ENCODE data around the gene ST6GAL1. TPM values are rescaled to one million over a fixed set of nuclear protein-coding genes. Genes with fewer than 3 reads are reported as not detected.
A peak's percentile ranks its signal among the peaks of the same experiment; 100 is the strongest.
"Not testable (repeated sequence)": the region's sequence is repeated elsewhere in the genome, so short reads cannot be mapped to it uniquely, and the experiment has no call there.

ST6GAL1 gene
- total and polyA plus RNA-seq, 12 donors, result 19.5 to 94.7 (median 65.8) TPM

- Histone ChIP-seq H3K27ac (peak overlapping the region in 8 of 10 donors; percentile 55 to 82 (median 73)), H3K4me3 (no peak overlapping the region), H3K36me3 (peaks cover 0 to 38% (median 0%) of the 10 kb centered on the region in 9 donors), H3K27me3 (no peaks in the 10 kb centered on the region), H3K9me3 (no peaks in the 10 kb centered on the region), H3K4me1 (peaks cover 11 to 95% (median 74%) of the 10 kb centered on the region in 9 donors)
- no peak for ATAC-seq
- WGBS, 2 donors, result 55 to 60% methylated on average over 9 of the region's 9 CpGs
- DNase-seq, result no peak
- TF ChIP-seq, protein P1, sequence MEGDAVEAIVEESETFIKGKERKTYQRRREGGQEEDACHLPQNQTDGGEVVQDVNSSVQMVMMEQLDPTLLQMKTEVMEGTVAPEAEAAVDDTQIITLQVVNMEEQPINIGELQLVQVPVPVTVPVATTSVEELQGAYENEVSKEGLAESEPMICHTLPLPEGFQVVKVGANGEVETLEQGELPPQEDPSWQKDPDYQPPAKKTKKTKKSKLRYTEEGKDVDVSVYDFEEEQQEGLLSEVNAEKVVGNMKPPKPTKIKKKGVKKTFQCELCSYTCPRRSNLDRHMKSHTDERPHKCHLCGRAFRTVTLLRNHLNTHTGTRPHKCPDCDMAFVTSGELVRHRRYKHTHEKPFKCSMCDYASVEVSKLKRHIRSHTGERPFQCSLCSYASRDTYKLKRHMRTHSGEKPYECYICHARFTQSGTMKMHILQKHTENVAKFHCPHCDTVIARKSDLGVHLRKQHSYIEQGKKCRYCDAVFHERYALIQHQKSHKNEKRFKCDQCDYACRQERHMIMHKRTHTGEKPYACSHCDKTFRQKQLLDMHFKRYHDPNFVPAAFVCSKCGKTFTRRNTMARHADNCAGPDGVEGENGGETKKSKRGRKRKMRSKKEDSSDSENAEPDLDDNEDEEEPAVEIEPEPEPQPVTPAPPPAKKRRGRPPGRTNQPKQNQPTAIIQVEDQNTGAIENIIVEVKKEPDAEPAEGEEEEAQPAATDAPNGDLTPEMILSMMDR (IDR thresholded peaks at IDR 0.05), result no peak
- intact Hi-C loops (cut with DNase I), result no loop called here
Measured at GRCh38 chr3:186964616-186965015, 34.3 kb downstream of the ST6GAL1 start.

DNA sequence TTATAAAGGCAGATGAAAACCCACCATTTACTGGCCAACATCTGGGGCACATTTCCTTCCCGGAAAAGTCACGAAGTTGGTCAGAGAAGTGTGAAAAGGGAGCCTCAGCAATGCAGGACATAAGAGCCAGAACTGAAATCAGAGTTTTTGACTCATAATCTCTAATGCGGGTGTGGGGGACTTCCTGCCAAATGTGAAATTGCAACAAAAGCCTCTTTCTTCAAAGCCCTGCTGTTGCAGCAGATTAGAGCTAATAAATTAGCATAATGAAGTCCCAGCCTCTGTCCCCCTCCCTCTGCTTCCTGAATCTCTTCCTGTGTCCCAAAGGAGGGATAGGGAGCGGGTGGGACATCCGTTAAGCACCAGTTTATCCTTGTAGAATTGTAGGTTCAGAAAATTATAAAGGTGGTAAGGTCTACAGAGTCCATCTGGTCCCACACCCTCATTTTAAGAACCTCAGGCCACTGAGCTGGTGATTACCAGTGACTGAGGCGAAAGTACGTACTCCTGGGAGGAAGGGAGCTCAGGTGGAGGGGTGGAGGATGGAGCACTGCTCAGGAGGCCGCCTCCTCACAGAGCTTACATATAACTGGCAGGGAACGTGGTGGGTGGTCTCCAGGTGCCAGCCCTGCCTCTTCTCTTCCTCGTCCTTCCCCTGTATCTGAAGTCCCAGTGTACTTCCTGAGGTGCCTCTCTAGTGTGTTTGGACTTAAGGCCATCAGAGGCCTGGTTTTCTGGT, 35.0 kb downstream of the ST6GAL1 start:
- Histone ChIP-seq H3K36me3 (peaks cover 0 to 38% (median 0%) of the 10 kb centered on the region in 9 donors), H3K4me1 (peaks cover 11 to 95% (median 75%) of the 10 kb centered on the region in 9 donors), H3K4me3 (no peak overlapping the region), H3K27me3 (no peaks in the 10 kb centered on the region), H3K27ac (peak overlapping the region in 9 of 10 donors; percentile 42 to 82 (median 73)), H3K9me3 (no peaks in the 10 kb centered on the region)
- WGBS, 2 donors, result 65 to 66% methylated on average over 10 of the region's 10 CpGs
- TF ChIP-seq, protein P1 (IDR thresholded peaks at IDR 0.05), result no peak
- intact Hi-C loops (cut with DNase I), result no loop called here
- peak in 4 of 8 donors; percentile 18 to 30 (median 24) for ATAC-seq
- DNase-seq, result no peak

DNA sequence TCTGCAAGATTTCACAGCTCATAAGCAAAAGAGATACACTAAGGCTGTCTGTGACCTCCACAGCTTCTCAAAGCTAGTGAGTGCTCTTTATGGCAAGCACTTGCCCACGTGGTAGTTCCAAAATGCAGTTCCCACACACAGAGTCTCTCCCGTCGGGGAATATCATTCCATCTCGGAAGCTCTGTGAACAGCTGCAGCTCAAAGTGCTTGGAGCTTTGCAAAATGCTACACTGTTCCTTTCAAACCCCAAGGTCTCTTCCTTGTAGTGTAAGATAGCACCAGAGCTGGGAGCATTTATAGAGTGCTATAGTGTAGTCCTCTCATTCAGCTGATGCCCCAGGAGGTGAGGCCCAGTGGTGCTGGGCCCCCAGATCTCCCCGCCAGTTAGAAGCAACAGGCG, 36.1 kb downstream of the ST6GAL1 start:
- peak in 7 of 8 donors; percentile 18 to 36 (median 27) for ATAC-seq
- H3K4me1 ChIP-seq, result peaks cover 11 to 95% (median 85%) of the 10 kb centered on the region in 9 donors
- peaks cover 0 to 38% (median 0%) of the 10 kb centered on the region in 9 donors for H3K36me3 ChIP-seq
- H3K27ac ChIP-seq, result peak overlapping the region; percentile 23 to 82 (median 72)
- H3K9me3 ChIP-seq, result no peaks in the 10 kb centered on the region
- DNase-seq, result no peak
- TF ChIP-seq, protein P1 (IDR thresholded peaks at IDR 0.05), result no peak
- no peak overlapping the region for H3K4me3 ChIP-seq
- intact Hi-C loops (cut with DNase I), result no loop called here
- WGBS, 2 donors, result 25 to 33% methylated on average over 6 of the region's 6 CpGs
- no peaks in the 10 kb centered on the region for H3K27me3 ChIP-seq

DNA sequence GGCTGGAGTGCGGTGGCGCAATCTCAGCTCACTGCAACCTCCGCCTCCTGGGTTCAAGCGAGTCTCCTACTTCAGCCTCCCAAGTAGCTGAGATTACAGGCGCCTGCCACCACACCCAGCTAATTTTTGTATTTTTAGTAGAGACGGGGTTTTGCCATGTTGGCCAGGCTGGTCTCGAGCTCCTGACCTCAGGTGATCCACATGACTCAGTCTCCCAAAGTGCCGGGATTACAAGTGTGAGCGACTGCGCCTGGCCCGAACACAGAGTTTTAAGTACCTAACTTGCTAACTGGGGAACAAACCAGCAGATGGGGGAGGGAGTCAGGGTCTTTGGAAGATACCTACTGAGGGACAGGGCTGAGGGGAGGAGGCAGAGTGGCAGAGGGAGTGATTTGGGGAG, 36.9 kb downstream of the ST6GAL1 start:
- ATAC-seq; H3K27me3 ChIP-seq; H3K9me3 ChIP-seq; DNase-seq; H3K4me3 ChIP-seq; intact Hi-C loops (cut with DNase I): not testable (repeated sequence)
- Histone ChIP-seq H3K27ac (peak overlapping the region; percentile 23 to 82 (median 72)), H3K4me1 (peaks cover 11 to 95% (median 85%) of the 10 kb centered on the region in 9 donors), H3K36me3 (peaks cover 0 to 44% (median 2%) of the 10 kb centered on the region in 9 donors)
- 93 to 95% methylated on average over 11 of the region's 11 CpGs for WGBS, 2 donors

GRCh38 chr3:186967686-186968085, 37.4 kb downstream of the ST6GAL1 start:
- DNase-seq (peak in 1 of 2 donors; percentile 36), ATAC-seq (peak in 4 of 8 donors; percentile 11 to 53 (median 30))
- peaks cover 0 to 48% (median 7%) of the 10 kb centered on the region in 9 donors for H3K36me3 ChIP-seq
- intact Hi-C loops (cut with DNase I), result no loop called here
- H3K4me3 ChIP-seq, result no peak overlapping the region
- H3K4me1 ChIP-seq, result peaks cover 11 to 93% (median 83%) of the 10 kb centered on the region in 9 donors
- H3K27me3 ChIP-seq, result no peaks in the 10 kb centered on the region
- H3K9me3 ChIP-seq, result no peaks in the 10 kb centered on the region
- TF ChIP-seq, protein P1 (IDR thresholded peaks at IDR 0.05), result no peak
- H3K27ac ChIP-seq, result peak overlapping the region; percentile 23 to 82 (median 72)
- WGBS, 2 donors, result 47 to 49% methylated on average over 7 of the region's 7 CpGs

Measured in heart right ventricle (tissue), 16 donors.